Measurements from ENCODE around the gene PTPRG.

PTPRG gene

GRCh38 chr3:61828184-61828874, 267.0 kb downstream of the PTPRG start:
- no peak for TF ChIP-seq CREB1 (IDR thresholded peaks at IDR 0.05; ENCODE audit: low read depth)
- TF ChIP-seq CEBPB (IDR thresholded peaks at IDR 0.05) = no peak
- TF ChIP-seq, protein P1, sequence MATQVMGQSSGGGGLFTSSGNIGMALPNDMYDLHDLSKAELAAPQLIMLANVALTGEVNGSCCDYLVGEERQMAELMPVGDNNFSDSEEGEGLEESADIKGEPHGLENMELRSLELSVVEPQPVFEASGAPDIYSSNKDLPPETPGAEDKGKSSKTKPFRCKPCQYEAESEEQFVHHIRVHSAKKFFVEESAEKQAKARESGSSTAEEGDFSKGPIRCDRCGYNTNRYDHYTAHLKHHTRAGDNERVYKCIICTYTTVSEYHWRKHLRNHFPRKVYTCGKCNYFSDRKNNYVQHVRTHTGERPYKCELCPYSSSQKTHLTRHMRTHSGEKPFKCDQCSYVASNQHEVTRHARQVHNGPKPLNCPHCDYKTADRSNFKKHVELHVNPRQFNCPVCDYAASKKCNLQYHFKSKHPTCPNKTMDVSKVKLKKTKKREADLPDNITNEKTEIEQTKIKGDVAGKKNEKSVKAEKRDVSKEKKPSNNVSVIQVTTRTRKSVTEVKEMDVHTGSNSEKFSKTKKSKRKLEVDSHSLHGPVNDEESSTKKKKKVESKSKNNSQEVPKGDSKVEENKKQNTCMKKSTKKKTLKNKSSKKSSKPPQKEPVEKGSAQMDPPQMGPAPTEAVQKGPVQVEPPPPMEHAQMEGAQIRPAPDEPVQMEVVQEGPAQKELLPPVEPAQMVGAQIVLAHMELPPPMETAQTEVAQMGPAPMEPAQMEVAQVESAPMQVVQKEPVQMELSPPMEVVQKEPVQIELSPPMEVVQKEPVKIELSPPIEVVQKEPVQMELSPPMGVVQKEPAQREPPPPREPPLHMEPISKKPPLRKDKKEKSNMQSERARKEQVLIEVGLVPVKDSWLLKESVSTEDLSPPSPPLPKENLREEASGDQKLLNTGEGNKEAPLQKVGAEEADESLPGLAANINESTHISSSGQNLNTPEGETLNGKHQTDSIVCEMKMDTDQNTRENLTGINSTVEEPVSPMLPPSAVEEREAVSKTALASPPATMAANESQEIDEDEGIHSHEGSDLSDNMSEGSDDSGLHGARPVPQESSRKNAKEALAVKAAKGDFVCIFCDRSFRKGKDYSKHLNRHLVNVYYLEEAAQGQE (IDR thresholded peaks at IDR 0.05; ENCODE audit: low read depth) = no peak
- TF ChIP-seq FOXM1 (IDR thresholded peaks at IDR 0.05; ENCODE audit: borderline replicate concordance, low read depth) = no peak

- TF ChIP-seq, protein P2, sequence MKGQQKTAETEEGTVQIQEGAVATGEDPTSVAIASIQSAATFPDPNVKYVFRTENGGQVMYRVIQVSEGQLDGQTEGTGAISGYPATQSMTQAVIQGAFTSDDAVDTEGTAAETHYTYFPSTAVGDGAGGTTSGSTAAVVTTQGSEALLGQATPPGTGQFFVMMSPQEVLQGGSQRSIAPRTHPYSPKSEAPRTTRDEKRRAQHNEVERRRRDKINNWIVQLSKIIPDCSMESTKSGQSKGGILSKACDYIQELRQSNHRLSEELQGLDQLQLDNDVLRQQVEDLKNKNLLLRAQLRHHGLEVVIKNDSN (IDR thresholded peaks at IDR 0.05) = no peak
- TF ChIP-seq, protein P1 (IDR thresholded peaks at IDR 0.05; ENCODE audit: low read depth) = no peak
- TF ChIP-seq ZBTB7A (IDR thresholded peaks at IDR 0.05; ENCODE audit: low read depth) = no peak
- TF ChIP-seq CEBPB (IDR thresholded peaks at IDR 0.05) = no peak
- TF ChIP-seq, protein P3, sequence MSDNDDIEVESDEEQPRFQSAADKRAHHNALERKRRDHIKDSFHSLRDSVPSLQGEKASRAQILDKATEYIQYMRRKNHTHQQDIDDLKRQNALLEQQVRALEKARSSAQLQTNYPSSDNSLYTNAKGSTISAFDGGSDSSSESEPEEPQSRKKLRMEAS (IDR thresholded peaks at IDR 0.05) = no peak
- TF ChIP-seq EGR1 (IDR thresholded peaks at IDR 0.05) = no peak
- no peak for TF ChIP-seq RAD21 (IDR thresholded peaks at IDR 0.05; ENCODE audit: low read depth)
- TF ChIP-seq EP300 (IDR thresholded peaks at IDR 0.05; ENCODE audit: borderline replicate concordance) = no peak
- TF ChIP-seq TAF1 (IDR thresholded peaks at IDR 0.05; ENCODE audit: low read depth) = no peak
- TF ChIP-seq YY1 (IDR thresholded peaks at IDR 0.05; ENCODE audit: low read depth) = no peak
- no peak for TF ChIP-seq TCF12 (IDR thresholded peaks at IDR 0.05; ENCODE audit: low read depth)
- no peak for TF ChIP-seq TEAD4 (IDR thresholded peaks at IDR 0.05)
- TF ChIP-seq NFIC (IDR thresholded peaks at IDR 0.05) = no peak
- TF ChIP-seq FOXM1 (IDR thresholded peaks at IDR 0.05; ENCODE audit: borderline replicate concordance, low read depth) = no peak
- no peak for TF ChIP-seq CREB1 (IDR thresholded peaks at IDR 0.05; ENCODE audit: low read depth)
These were observed 267.7 kb downstream of the PTPRG start for GRCh38 chr3:61828880-61829721.

- TF ChIP-seq, protein P3 (IDR thresholded peaks at IDR 0.05) = no peak
- no peak for TF ChIP-seq TEAD4 (IDR thresholded peaks at IDR 0.05)
- TF ChIP-seq FOXM1 (IDR thresholded peaks at IDR 0.05; ENCODE audit: borderline replicate concordance, low read depth) = no peak
- TF ChIP-seq, protein P1 (IDR thresholded peaks at IDR 0.05; ENCODE audit: low read depth) = no peak
- TF ChIP-seq EP300 (IDR thresholded peaks at IDR 0.05; ENCODE audit: borderline replicate concordance) = no peak
- no peak for TF ChIP-seq TAF1 (IDR thresholded peaks at IDR 0.05; ENCODE audit: low read depth)
- TF ChIP-seq ZBTB7A (IDR thresholded peaks at IDR 0.05; ENCODE audit: low read depth) = no peak
- TF ChIP-seq, protein P2 (IDR thresholded peaks at IDR 0.05) = no peak
- TF ChIP-seq EGR1 (IDR thresholded peaks at IDR 0.05) = no peak
- TF ChIP-seq YY1 (IDR thresholded peaks at IDR 0.05; ENCODE audit: low read depth) = no peak
- no peak for TF ChIP-seq RAD21 (IDR thresholded peaks at IDR 0.05; ENCODE audit: low read depth)
These were observed 268.5 kb downstream of the PTPRG start for GRCh38 chr3:61829722-61830350.

GRCh38 chr3:61831973-61832372, 270.6 kb downstream of the PTPRG start:
- TF ChIP-seq YY1 (IDR thresholded peaks at IDR 0.05; ENCODE audit: low read depth) (no peak), FOXM1 (IDR thresholded peaks at IDR 0.05; ENCODE audit: borderline replicate concordance, low read depth) (no peak), CREB1 (IDR thresholded peaks at IDR 0.05; ENCODE audit: low read depth) (no peak), NFIC (IDR thresholded peaks at IDR 0.05) (no peak), EP300 (IDR thresholded peaks at IDR 0.05; ENCODE audit: borderline replicate concordance) (no peak), CEBPB (IDR thresholded peaks at IDR 0.05) (no peak), RAD21 (IDR thresholded peaks at IDR 0.05; ENCODE audit: low read depth) (no peak), TCF12 (IDR thresholded peaks at IDR 0.05; ENCODE audit: low read depth) (no peak), ZBTB7A (IDR thresholded peaks at IDR 0.05; ENCODE audit: low read depth) (no peak), TEAD4 (IDR thresholded peaks at IDR 0.05) (no peak), TAF1 (IDR thresholded peaks at IDR 0.05; ENCODE audit: low read depth) (no peak), EGR1 (IDR thresholded peaks at IDR 0.05) (no peak)
- TF ChIP-seq, protein P3 (IDR thresholded peaks at IDR 0.05) = no peak
- TF ChIP-seq, protein P1 (IDR thresholded peaks at IDR 0.05; ENCODE audit: low read depth) = no peak
- TF ChIP-seq, protein P2 (IDR thresholded peaks at IDR 0.05) = no peak
